PFSK-1 (cell line): ENCODE results near the gene VENTX.

ENCODE experiments used
- POLR2AphosphoS5 ChIP-seq: IDR thresholded peaks from 2 replicates; pipeline ENCODE4 v1.6.1; 2012; ENCODE audit warnings: low read depth, mild to moderate bottlenecking, control low read depth, low read length, moderate library complexity
- TAF1 ChIP-seq: IDR thresholded peaks from 2 replicates; pipeline ENCODE4 v1.6.1; 2012; ENCODE audit warnings: low read length, control low read depth, borderline replicate concordance; ENCODE audit not compliant: insufficient read depth

DNA sequence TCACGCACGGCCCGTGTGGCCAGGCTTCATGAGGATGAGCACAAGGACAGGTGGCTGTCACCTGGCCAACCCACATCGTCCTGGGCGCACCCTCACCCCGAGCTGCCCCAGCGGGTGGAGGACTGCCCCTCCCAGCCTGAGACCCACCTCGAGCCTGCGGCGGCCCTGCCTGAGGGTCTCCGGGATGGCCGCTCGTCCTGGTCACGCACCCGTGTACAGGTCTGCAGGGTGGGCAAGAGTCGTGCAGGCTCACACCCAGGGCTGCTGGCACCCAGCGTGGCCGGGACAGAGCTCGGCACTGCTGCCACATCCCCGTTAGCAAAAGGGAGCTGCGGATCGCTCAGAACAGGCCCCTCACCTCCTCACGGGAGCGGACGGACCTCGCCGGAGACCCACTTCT lies 22.1 kb upstream of the VENTX start:
- TF ChIP-seq POLR2AphosphoS5 = no peak
- TF ChIP-seq TAF1 = no peak
